ENCODE measurements around the gene TKTL1.

DNA sequence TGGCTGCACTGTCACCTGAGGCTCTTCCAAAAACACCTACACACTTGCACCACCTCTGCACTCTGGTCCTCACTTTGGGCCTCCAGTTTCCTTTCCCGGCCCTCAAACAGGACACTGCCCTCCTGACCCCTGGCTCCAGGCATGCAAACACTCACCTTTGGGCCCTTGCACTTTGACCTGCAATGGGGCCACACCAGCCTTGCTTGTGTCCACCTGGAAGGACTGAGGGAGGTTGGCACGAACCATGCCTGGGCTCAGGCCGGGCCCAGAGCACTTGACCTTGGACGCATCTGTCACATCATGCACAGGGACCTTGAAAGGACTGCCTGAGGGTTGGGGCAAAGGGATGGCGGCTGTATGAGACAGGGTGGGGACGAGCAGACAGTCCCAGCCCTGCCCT is 63.2 kb downstream of the TKTL1 start:
- TF ChIP-seq MXI1 (IDR thresholded peaks at IDR 0.05; ENCODE audit: borderline replicate concordance, low read depth, low read length), result no peak
- TF ChIP-seq, protein P1, sequence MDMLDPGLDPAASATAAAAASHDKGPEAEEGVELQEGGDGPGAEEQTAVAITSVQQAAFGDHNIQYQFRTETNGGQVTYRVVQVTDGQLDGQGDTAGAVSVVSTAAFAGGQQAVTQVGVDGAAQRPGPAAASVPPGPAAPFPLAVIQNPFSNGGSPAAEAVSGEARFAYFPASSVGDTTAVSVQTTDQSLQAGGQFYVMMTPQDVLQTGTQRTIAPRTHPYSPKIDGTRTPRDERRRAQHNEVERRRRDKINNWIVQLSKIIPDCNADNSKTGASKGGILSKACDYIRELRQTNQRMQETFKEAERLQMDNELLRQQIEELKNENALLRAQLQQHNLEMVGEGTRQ (IDR thresholded peaks at IDR 0.05; ENCODE audit: low read depth, low read length), result no peak
- TF ChIP-seq POLR2A (IDR thresholded peaks at IDR 0.05; ENCODE audit: low read depth, low read length), result no peak
- TF ChIP-seq FOS (IDR thresholded peaks at IDR 0.05; ENCODE audit: low read depth, low read length), result no peak
- TF ChIP-seq, protein P2, sequence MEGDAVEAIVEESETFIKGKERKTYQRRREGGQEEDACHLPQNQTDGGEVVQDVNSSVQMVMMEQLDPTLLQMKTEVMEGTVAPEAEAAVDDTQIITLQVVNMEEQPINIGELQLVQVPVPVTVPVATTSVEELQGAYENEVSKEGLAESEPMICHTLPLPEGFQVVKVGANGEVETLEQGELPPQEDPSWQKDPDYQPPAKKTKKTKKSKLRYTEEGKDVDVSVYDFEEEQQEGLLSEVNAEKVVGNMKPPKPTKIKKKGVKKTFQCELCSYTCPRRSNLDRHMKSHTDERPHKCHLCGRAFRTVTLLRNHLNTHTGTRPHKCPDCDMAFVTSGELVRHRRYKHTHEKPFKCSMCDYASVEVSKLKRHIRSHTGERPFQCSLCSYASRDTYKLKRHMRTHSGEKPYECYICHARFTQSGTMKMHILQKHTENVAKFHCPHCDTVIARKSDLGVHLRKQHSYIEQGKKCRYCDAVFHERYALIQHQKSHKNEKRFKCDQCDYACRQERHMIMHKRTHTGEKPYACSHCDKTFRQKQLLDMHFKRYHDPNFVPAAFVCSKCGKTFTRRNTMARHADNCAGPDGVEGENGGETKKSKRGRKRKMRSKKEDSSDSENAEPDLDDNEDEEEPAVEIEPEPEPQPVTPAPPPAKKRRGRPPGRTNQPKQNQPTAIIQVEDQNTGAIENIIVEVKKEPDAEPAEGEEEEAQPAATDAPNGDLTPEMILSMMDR (conservative IDR thresholded peaks at IDR 0.05; ENCODE audit: low read depth, low read length), result no peak
- no peak for TF ChIP-seq SMC3 (IDR thresholded peaks at IDR 0.05; ENCODE audit: low read depth, low read length)
